ENCODE measurements around the gene ANKRD44.

DNA sequence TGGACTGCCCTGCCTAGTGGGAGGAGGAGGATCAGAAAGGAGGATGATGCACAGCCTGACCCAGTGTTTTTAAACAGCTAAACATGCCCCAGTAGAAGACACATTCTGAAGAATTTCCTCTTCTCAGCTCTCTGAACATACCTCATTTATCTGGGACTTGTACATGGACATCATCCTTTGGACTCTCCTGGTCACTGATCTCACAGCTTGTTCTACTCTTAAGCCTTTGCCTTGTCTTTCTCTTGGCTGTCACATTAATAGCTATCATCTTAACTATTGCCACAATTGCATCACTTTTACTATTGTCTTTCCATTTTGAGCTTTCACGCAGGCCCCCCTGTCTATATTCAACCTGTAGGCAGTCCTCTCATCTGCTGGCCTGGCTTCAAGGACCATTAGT, 342.1 kb downstream of the ANKRD44 start:
- TF ChIP-seq POLR2A (IDR thresholded peaks at IDR 0.05): no peak
- TF ChIP-seq, protein P1, sequence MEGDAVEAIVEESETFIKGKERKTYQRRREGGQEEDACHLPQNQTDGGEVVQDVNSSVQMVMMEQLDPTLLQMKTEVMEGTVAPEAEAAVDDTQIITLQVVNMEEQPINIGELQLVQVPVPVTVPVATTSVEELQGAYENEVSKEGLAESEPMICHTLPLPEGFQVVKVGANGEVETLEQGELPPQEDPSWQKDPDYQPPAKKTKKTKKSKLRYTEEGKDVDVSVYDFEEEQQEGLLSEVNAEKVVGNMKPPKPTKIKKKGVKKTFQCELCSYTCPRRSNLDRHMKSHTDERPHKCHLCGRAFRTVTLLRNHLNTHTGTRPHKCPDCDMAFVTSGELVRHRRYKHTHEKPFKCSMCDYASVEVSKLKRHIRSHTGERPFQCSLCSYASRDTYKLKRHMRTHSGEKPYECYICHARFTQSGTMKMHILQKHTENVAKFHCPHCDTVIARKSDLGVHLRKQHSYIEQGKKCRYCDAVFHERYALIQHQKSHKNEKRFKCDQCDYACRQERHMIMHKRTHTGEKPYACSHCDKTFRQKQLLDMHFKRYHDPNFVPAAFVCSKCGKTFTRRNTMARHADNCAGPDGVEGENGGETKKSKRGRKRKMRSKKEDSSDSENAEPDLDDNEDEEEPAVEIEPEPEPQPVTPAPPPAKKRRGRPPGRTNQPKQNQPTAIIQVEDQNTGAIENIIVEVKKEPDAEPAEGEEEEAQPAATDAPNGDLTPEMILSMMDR (IDR thresholded peaks at IDR 0.05): no peak

Data from gastroesophageal sphincter (tissue), 3 donors.